HepG2 (cell line): Measurements from ENCODE around the gene APRT. TPM values are rescaled to one million over a fixed set of nuclear protein-coding genes. Genes with fewer than 3 reads are reported as not detected.

Experiments
- ATAC-seq: fragments of 200-7000 bp; cut with Tn5 transposase; 3 replicates; pipeline ENCODE4 v1.9.1; 2020; ENCODE audit warnings: mild to moderate bottlenecking, moderate library complexity
- BruUV-seq: library from RNA; stranded (reverse); fragments of 400-500 nt; replicated peaks from 2 replicates; lab custom pipeline; 2021; lab: Mats Ljungman, UMichigan
- CTCF ChIA-PET: fragments of 300-600 bp; formaldehyde crosslinking; extraction: SDS; loops from one replicate; lab custom pipeline; 2021; ENCODE audit warnings: low total read pairs, inconsistent platforms, low intra/inter-chr PET ratio; lab: Yijun Ruan, JAX
- POLR2A ChIA-PET: fragments of 350-600 bp; sonication (Branson Sonifier 250); formaldehyde crosslinking; loops from one replicate; lab custom pipeline; 2020; ENCODE audit warnings: antibody characterized with exemption, inconsistent platforms; lab: Yijun Ruan, JAX
- DNase-seq: peaks from one replicate; pipeline ENCODE4 v3.0.0-alpha.2; 2015; ENCODE audit warnings: low spot score
- FAIRE-seq: peaks from 3 replicates; lab custom pipeline; 2011; peaks lifted over from hg19 to GRCh38; lab: Jason Lieb, UNC
- H2AFZ ChIP-seq: one replicate; pipeline ENCODE4 v1.6.1; 2011; ENCODE audit warnings: low read length, inconsistent platforms
- H3K27ac ChIP-seq: fragments of 300-600 bp; 3 replicates; pipeline ENCODE4 v1.8.0; 2011; ENCODE audit warnings: mixed run types, mild to moderate bottlenecking, mixed read lengths, low read length, inconsistent platforms; ENCODE audit not compliant: insufficient read depth; ENCODE audit errors: extremely low read length
- H3K27me3 ChIP-seq, 2 experiments: fragments of 200-600 bp in 1 of 2; 2 replicates in 1 of 2; 3 replicates in 1 of 2; pipeline versions ENCODE4 v1.6.0 to v1.8.0; 2011; ENCODE audit warnings: low read length in 2 of 2, mild to moderate bottlenecking in 2 of 2, moderate library complexity in 2 of 2, inconsistent platforms in 1 of 2; ENCODE audit not compliant: insufficient read depth in 2 of 2, control insufficient read depth in 1 of 2
- H3K36me3 ChIP-seq, 2 experiments: fragments of 200-600 bp in 1 of 2; replicated peaks in 1 of 2; 2 replicates in 1 of 2; 3 replicates in 1 of 2; pipeline versions ENCODE4 v1.5.1 to v1.8.0; 2011; ENCODE audit warnings: low read length in 2 of 2, inconsistent platforms in 1 of 2; ENCODE audit not compliant: insufficient read depth in 2 of 2, control insufficient read depth in 1 of 2
- H3K4me1 ChIP-seq: 2 replicates; pipeline ENCODE4 v1.5.1; 2012; ENCODE audit warnings: low read length, inconsistent platforms; ENCODE audit not compliant: insufficient read depth
- H3K4me2 ChIP-seq: 2 replicates; pipeline ENCODE4 v1.6.0; 2011; ENCODE audit warnings: low read depth, low read length, inconsistent platforms
- H3K4me3 ChIP-seq, 3 experiments: fragments of 200-600 bp in 1 of 3; sonication (generic), shearing (Covaris generic) in 1 of 3; replicated peaks in 1 of 3; 2 replicates each; pipeline ENCODE4 v1.5.1; 2011 to 2016; ENCODE audit warnings: low read length in 3 of 3, inconsistent platforms in 2 of 3, low read depth in 2 of 3, mild to moderate bottlenecking in 2 of 3, control low read depth in 1 of 3, mixed read lengths in 1 of 3; ENCODE audit not compliant: insufficient read depth in 1 of 3
- H3K79me2 ChIP-seq: one replicate; pipeline ENCODE4 v1.6.1; 2011; ENCODE audit warnings: low read length, inconsistent platforms; ENCODE audit not compliant: insufficient read depth
- H3K9ac ChIP-seq: 2 replicates; pipeline ENCODE4 v1.6.0; 2011; ENCODE audit warnings: mild to moderate bottlenecking, low read depth, low read length, inconsistent platforms; ENCODE audit not compliant: insufficient read depth
- H3K9me3 ChIP-seq: 2 replicates; pipeline ENCODE4 v1.5.1; 2012; ENCODE audit warnings: mild to moderate bottlenecking, low read length
- H4K20me1 ChIP-seq: 2 replicates; pipeline ENCODE4 v1.6.0; 2011; ENCODE audit warnings: inconsistent platforms, mild to moderate bottlenecking, low read length, moderate library complexity; ENCODE audit not compliant: insufficient read depth
- DNMT3B ChIP-seq: conservative IDR thresholded peaks from 2 replicates; pipeline ENCODE4 v1.6.1; 2016; ENCODE audit warnings: missing biosample characterization, control low read depth
- FOXC1 ChIP-seq: sonication (generic); formaldehyde crosslinking; IDR thresholded peaks from 2 replicates; pipeline ENCODE4 v1.8.0; 2022; ENCODE audit warnings: mild to moderate bottlenecking, missing genetic modification reagents, borderline replicate concordance
- HNRNPH1 ChIP-seq: fragments of 200-400 bp; formaldehyde crosslinking; optimal IDR thresholded peaks from 2 replicates; pipeline ENCODE3; 2017; ENCODE audit warnings: mild to moderate bottlenecking, low read depth, low read length
- KDM5B ChIP-seq: sonication (generic); formaldehyde crosslinking; IDR thresholded peaks from 2 replicates; pipeline ENCODE4 v1.4.0; 2020; ENCODE audit warnings: missing genetic modification reagents, mild to moderate bottlenecking, borderline replicate concordance
- MZF1 ChIP-seq: sonication (generic); formaldehyde crosslinking; IDR thresholded peaks from 2 replicates; pipeline ENCODE4 v1.8.1; 2023; ENCODE audit warnings: mild to moderate bottlenecking, missing genetic modification reagents, borderline replicate concordance
- PAX8 ChIP-seq: sonication (generic); formaldehyde crosslinking; IDR thresholded peaks from 2 replicates; pipeline ENCODE4 v1.8.0; 2022; ENCODE audit warnings: mild to moderate bottlenecking, missing genetic modification reagents, borderline replicate concordance
- RBFOX2 ChIP-seq: fragments of 200-400 bp; formaldehyde crosslinking; IDR thresholded peaks from 2 replicates; pipeline ENCODE4 v1.6.1; 2017; ENCODE audit warnings: low read depth, mild to moderate bottlenecking, low read length
- REXO4 ChIP-seq: sonication (generic); formaldehyde crosslinking; IDR thresholded peaks from 2 replicates; pipeline ENCODE4 v1.8.0; 2022; ENCODE audit warnings: missing genetic modification reagents, mild to moderate bottlenecking, borderline replicate concordance
- ZNF317 ChIP-seq: sonication (generic); formaldehyde crosslinking; IDR thresholded peaks from 2 replicates; pipeline ENCODE4 v1.5.0; 2020; ENCODE audit warnings: mild to moderate bottlenecking, missing genetic modification reagents
- ZNF382 ChIP-seq: sonication (generic); formaldehyde crosslinking; IDR thresholded peaks from 2 replicates; pipeline ENCODE4 v1.5.0; 2020; ENCODE audit warnings: missing genetic modification reagents, mild to moderate bottlenecking, borderline replicate concordance
- ZNF572 ChIP-seq: sonication (generic); formaldehyde crosslinking; IDR thresholded peaks from 2 replicates; pipeline ENCODE4 v1.5.1; 2020; ENCODE audit warnings: mild to moderate bottlenecking, missing genetic modification reagents
- ZNF678 ChIP-seq: sonication (generic); formaldehyde crosslinking; IDR thresholded peaks from 2 replicates; pipeline ENCODE4 v1.4.0; 2020; ENCODE audit warnings: mild to moderate bottlenecking, missing genetic modification reagents
- ZNF746 ChIP-seq: sonication (generic); formaldehyde crosslinking; IDR thresholded peaks from 2 replicates; pipeline ENCODE4 v1.8.0; 2022; ENCODE audit warnings: mild to moderate bottlenecking, missing genetic modification reagents
- WGBS: methylation state at CpG from one replicate; pipeline ENCODE4 v1.1.6; 2017; ENCODE audit warnings: low lambda C conversion rate; 5-methylcytosine and 5-hydroxymethylcytosine counted together
- in situ Hi-C: cut with HindIII; loops from 2 replicates; pipeline ENCODE4 v1.10.0; 2017; ENCODE audit warnings: low pct_unique_long_range_greater_than_20kb; ENCODE audit not compliant: extremely low pct_ligation_motif_present
- intact Hi-C: fragments of 100-400 bp; cut with micrococcal nuclease; formaldehyde crosslinking; loops from one replicate; pipeline ENCODE4 v1.10.0; 2022; ENCODE audit not compliant: unreplicated experiment
- polyA plus RNA-seq, 8 experiments: library from polyadenylated mRNA; depleted of rRNA in 3 of 8; stranded (reverse) in 7 of 8; unstranded in 1 of 8; fragments of >200 nt; fragmentation: Illumina TruSeq in 4 of 8; extraction: Trizol in 4 of 8; gene quantifications; 2 replicates each; pipeline versions ENCODE4 v1.2.1 to v1.2.3, GENCODE V29; 2011 to 2016; ENCODE audit warnings: low read depth in 4 of 8, missing spikeins in 1 of 8, mixed read lengths in 1 of 8; ENCODE audit not compliant: insufficient read depth in 1 of 8
- total RNA-seq, 5 experiments: library from RNA; depleted of rRNA; stranded (reverse); fragments of >200 nt; fragmentation: Illumina TruSeq; extraction: Trizol; gene quantifications; 2 replicates each; pipeline ENCODE4 v1.2.3, GENCODE V29; 2016; ENCODE audit warnings: low read depth in 1 of 5
- TF ChIP-seq, protein P1 (sequence below): sonication (generic); formaldehyde crosslinking; IDR thresholded peaks from 2 replicates; pipeline ENCODE4 v1.4.0; 2020; ENCODE audit warnings: missing genetic modification reagents
- TF ChIP-seq, protein P2 (sequence below): sonication (generic); formaldehyde crosslinking; IDR thresholded peaks from 2 replicates; pipeline ENCODE4 v1.4.0; 2020; ENCODE audit warnings: missing genetic modification reagents
- TF ChIP-seq, protein P3 (sequence below): fragments of 450-650 bp; IDR thresholded peaks from 2 replicates; pipeline ENCODE4 v1.6.1; 2017; ENCODE audit warnings: mild to moderate bottlenecking

Gene APRT
- total and polyA plus RNA-seq, 2 of the 13 experiments (the other 11 are each of a cell fraction or from before 2014, with no cell fraction given), result 155 to 242 TPM

DNA sequence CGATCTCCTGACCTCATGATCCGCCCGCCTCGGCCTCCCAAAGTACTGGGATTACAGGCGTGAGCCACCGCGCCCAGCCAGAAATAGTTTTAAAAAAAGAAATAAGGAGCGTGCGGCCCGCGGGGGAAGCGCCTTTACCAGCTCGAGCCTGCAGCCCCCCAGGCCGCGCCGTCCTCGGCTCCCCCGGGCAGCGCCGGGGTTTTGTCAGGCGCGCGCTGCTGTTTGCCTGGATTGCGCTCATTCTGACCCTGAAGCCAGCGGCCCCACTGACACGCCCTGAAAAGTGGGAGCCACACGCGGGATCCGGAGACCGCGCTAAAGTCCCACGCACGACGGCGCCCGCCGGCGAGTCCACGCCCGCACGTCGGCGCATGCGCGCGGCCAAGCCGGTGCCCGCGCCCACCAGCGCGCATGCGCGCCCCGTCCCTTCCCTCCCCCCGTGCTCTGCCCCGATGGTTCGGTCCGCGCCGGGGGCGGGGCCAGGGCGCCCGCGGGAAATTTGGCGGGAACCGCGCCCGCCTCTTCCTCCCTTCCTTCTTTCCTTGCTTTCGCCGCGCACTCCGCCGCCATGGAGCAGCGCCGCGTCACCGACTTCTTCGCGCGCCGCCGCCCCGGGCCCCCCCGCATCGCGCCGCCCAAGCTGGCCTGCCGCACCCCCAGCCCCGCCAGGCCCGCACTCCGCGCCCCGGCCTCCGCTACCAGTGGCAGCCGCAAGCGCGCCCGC is 8.3 kb downstream of the APRT start, which contains the start of gene CDT1 (continued):
- peak; percentile 83 for TF ChIP-seq RBFOX2
- TF ChIP-seq ZNF317, result peak; percentile 52; the same call in 1 of the 2 replicates
- TF ChIP-seq ZNF678, result peak; percentile 87; the same call in 1 of the 2 replicates
- TF ChIP-seq REXO4, result no peak
- TF ChIP-seq DNMT3B, result no peak
- no peak for TF ChIP-seq FOXC1 (CRISPR knock-in tag)
- TF ChIP-seq KDM5B (CRISPR knock-in tag), result peak; percentile 33; the same call in 1 of the 2 replicates
- TF ChIP-seq HNRNPH1, result no peak
- TF ChIP-seq, all 625 proteins: peak for 267

DNA sequence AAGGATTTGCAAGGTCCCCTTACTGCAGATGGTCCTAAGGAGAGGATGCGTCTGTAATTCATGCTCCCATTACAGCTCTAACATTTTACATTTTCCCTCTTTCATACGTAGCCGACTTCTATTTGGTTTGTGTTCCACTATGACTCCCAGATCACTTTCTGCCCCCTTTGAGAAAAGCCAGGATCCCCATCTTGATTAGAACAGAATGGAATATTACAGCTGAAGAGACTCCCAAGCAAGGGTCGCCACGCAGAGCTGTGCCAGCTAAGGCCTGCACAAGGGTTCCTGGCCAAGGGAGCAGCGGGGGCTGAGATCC is 11.5 kb downstream of the APRT start:
- ATAC-seq, result no peak
- peaks cover 0 to 2% of the 10 kb centered on the region in 2 experiments; a peak in 2 of 5 replicates for H3K36me3 ChIP-seq
- H3K79me2 ChIP-seq, result peaks cover 12% of the 10 kb centered on the region
- in situ Hi-C loops, result loop anchor here (5.0 kb wide), 1 partner anchor 43 kb away; no protein-coding TSS in a partner anchor
- no peak overlapping the region for H3K9ac ChIP-seq
- no peaks in the 10 kb centered on the region for H3K27me3 ChIP-seq
- ChIA-PET POLR2A (interaction anchor here (1.0 to 2.5 kb wide), 3 partner anchors 10 to 16 kb away, joined by 3 to 11 read pairs (median 4); no protein-coding TSS in a partner anchor), CTCF (no interaction called here)
- no peak for FAIRE-seq
- H4K20me1 ChIP-seq, result no peaks in the 10 kb centered on the region
- no peak overlapping the region for H2AFZ ChIP-seq
- no peak overlapping the region for H3K4me2 ChIP-seq
- no peak for DNase-seq
- no peaks in the 10 kb centered on the region for H3K9me3 ChIP-seq
- BruUV-seq, result no TSS peak
- WGBS, result 68% methylated on average over 6 of the region's 6 CpGs
- intact Hi-C loops, result no loop called here
- peaks cover 39% of the 10 kb centered on the region for H3K4me1 ChIP-seq
- no peak overlapping the region for H3K4me3 ChIP-seq
- H3K27ac ChIP-seq, result no peak overlapping the region
- TF ChIP-seq MZF1, result no peak
- TF ChIP-seq, protein P1, sequence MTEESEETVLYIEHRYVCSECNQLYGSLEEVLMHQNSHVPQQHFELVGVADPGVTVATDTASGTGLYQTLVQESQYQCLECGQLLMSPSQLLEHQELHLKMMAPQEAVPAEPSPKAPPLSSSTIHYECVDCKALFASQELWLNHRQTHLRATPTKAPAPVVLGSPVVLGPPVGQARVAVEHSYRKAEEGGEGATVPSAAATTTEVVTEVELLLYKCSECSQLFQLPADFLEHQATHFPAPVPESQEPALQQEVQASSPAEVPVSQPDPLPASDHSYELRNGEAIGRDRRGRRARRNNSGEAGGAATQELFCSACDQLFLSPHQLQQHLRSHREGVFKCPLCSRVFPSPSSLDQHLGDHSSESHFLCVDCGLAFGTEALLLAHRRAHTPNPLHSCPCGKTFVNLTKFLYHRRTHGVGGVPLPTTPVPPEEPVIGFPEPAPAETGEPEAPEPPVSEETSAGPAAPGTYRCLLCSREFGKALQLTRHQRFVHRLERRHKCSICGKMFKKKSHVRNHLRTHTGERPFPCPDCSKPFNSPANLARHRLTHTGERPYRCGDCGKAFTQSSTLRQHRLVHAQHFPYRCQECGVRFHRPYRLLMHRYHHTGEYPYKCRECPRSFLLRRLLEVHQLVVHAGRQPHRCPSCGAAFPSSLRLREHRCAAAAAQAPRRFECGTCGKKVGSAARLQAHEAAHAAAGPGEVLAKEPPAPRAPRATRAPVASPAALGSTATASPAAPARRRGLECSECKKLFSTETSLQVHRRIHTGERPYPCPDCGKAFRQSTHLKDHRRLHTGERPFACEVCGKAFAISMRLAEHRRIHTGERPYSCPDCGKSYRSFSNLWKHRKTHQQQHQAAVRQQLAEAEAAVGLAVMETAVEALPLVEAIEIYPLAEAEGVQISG (CRISPR knock-in tag), result no peak
- TF ChIP-seq, protein P2, sequence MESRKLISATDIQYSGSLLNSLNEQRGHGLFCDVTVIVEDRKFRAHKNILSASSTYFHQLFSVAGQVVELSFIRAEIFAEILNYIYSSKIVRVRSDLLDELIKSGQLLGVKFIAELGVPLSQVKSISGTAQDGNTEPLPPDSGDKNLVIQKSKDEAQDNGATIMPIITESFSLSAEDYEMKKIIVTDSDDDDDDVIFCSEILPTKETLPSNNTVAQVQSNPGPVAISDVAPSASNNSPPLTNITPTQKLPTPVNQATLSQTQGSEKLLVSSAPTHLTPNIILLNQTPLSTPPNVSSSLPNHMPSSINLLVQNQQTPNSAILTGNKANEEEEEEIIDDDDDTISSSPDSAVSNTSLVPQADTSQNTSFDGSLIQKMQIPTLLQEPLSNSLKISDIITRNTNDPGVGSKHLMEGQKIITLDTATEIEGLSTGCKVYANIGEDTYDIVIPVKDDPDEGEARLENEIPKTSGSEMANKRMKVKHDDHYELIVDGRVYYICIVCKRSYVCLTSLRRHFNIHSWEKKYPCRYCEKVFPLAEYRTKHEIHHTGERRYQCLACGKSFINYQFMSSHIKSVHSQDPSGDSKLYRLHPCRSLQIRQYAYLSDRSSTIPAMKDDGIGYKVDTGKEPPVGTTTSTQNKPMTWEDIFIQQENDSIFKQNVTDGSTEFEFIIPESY (CRISPR knock-in tag), result no peak
- TF ChIP-seq ZNF572, result no peak
- no peak for TF ChIP-seq PAX8
- TF ChIP-seq ZNF382, result no peak
- no peak for TF ChIP-seq ZNF746
- TF ChIP-seq, protein P3, sequence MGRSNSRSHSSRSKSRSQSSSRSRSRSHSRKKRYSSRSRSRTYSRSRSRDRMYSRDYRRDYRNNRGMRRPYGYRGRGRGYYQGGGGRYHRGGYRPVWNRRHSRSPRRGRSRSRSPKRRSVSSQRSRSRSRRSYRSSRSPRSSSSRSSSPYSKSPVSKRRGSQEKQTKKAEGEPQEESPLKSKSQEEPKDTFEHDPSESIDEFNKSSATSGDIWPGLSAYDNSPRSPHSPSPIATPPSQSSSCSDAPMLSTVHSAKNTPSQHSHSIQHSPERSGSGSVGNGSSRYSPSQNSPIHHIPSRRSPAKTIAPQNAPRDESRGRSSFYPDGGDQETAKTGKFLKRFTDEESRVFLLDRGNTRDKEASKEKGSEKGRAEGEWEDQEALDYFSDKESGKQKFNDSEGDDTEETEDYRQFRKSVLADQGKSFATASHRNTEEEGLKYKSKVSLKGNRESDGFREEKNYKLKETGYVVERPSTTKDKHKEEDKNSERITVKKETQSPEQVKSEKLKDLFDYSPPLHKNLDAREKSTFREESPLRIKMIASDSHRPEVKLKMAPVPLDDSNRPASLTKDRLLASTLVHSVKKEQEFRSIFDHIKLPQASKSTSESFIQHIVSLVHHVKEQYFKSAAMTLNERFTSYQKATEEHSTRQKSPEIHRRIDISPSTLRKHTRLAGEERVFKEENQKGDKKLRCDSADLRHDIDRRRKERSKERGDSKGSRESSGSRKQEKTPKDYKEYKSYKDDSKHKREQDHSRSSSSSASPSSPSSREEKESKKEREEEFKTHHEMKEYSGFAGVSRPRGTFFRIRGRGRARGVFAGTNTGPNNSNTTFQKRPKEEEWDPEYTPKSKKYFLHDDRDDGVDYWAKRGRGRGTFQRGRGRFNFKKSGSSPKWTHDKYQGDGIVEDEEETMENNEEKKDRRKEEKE, result no peak
